ENCODE data around the gene SPDYA.

GRCh38 chr2:28894470-28895188 lies 84.0 kb downstream of the SPDYA start, which contains the start of gene WDR43:
- TF ChIP-seq CCDC6 (CRISPR knock-in tag; IDR thresholded peaks at IDR 0.05), result peak; percentile 15; the same call in 1 of the 2 replicates
- peak; percentile 95 for TF ChIP-seq ZFX (CRISPR knock-in tag; IDR thresholded peaks at IDR 0.05; ENCODE audit: low read depth)
- TF ChIP-seq CTCF (CRISPR knock-in tag; IDR thresholded peaks at IDR 0.05), result no peak
- TF ChIP-seq ETV6 (CRISPR knock-in tag; conservative IDR thresholded peaks at IDR 0.05), result peak; percentile 77; the same call in 1 of the 2 replicates

All from HepG2 (cell line).